Measurements from ENCODE around the gene ACAA2. TPM values are rescaled to one million over a fixed set of nuclear protein-coding genes. Genes with fewer than 3 reads are reported as not detected.

The ACAA2 gene
- polyA plus RNA-seq, 1 of the 3 experiments (the other 2 are of a cell fraction), result 34.9 TPM

DNA sequence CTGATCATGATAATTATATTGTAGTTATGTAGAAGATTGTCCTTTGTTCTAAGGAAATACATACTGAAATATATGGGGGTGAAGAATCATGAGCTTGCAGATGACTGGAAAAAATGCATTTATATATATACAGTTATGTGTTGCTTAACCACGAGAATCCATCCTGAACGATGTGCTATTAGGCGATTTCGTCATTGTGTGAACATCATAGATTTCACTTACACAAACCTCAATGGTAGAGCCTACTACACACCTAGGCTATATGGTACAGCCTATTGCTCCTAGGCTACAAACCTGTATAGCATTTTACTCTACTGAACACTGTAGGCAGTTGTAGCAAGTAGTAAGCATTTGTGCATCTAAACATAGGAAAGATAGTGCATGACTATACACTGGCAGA lies 2.6 kb upstream of the ACAA2 start:
- POLR2A ChIA-PET, result no interaction called here
- no peaks in the 10 kb centered on the region for H3K9me3 ChIP-seq
- 98% methylated on average over 4 of the region's 4 CpGs for WGBS (ENCODE audit: low lambda C conversion rate)

More for the DNA sequence above, 2.6 kb upstream of the ACAA2 start:
- Histone ChIP-seq H4K20me1 (ENCODE audit: insufficient read depth) (no peaks in the 10 kb centered on the region), H3K4me1 (ENCODE audit: control insufficient read depth in 1 of 2, insufficient read depth in 2 of 2, low read depth in 1 of 2, low read length in 1 of 2) (peaks cover 0 to 14% of the 10 kb centered on the region in 2 experiments; a peak in 2 of 4 replicates), H3K4me2 (no peak overlapping the region), H3K9me2 (no peaks in the 10 kb centered on the region), H3K9ac (no peak overlapping the region), H3K79me2 (ENCODE audit: insufficient read depth) (peaks cover 38% of the 10 kb centered on the region), H3K36me3 (replicated peaks in 1 of 2; ENCODE audit: control insufficient read depth in 1 of 2, insufficient read depth in 2 of 2, low read length in 1 of 2) (peaks cover 4 to 7% of the 10 kb centered on the region in 2 experiments), H3K27ac (ENCODE audit: low read depth in 2 of 2, low read length in 1 of 2) (no peak overlapping the region), H3F3A (replicated peaks; ENCODE audit: insufficient read depth) (peaks cover 3% of the 10 kb centered on the region), H3K4me3 (ENCODE audit: low read depth in 2 of 2, low read length in 1 of 2) (no peak overlapping the region), H3K27me3 (ENCODE audit: insufficient read depth) (no peaks in the 10 kb centered on the region), H2AFZ (ENCODE audit: low read depth) (no peak overlapping the region)
- no peak for TF ChIP-seq REST (IDR thresholded peaks at IDR 0.05; ENCODE audit: low read depth, low read length)
- TF ChIP-seq, protein P1, sequence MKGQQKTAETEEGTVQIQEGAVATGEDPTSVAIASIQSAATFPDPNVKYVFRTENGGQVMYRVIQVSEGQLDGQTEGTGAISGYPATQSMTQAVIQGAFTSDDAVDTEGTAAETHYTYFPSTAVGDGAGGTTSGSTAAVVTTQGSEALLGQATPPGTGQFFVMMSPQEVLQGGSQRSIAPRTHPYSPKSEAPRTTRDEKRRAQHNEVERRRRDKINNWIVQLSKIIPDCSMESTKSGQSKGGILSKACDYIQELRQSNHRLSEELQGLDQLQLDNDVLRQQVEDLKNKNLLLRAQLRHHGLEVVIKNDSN (IDR thresholded peaks at IDR 0.05; ENCODE audit: borderline replicate concordance, low read depth), result no peak
- TF ChIP-seq, protein P2, sequence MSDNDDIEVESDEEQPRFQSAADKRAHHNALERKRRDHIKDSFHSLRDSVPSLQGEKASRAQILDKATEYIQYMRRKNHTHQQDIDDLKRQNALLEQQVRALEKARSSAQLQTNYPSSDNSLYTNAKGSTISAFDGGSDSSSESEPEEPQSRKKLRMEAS (IDR thresholded peaks at IDR 0.05; ENCODE audit: low read depth), result no peak
- TF ChIP-seq EP300 (IDR thresholded peaks at IDR 0.05; ENCODE audit: borderline replicate concordance in 1 of 2, low read depth in 1 of 2, low read length in 1 of 2), result no peak
- TF ChIP-seq, protein P3, sequence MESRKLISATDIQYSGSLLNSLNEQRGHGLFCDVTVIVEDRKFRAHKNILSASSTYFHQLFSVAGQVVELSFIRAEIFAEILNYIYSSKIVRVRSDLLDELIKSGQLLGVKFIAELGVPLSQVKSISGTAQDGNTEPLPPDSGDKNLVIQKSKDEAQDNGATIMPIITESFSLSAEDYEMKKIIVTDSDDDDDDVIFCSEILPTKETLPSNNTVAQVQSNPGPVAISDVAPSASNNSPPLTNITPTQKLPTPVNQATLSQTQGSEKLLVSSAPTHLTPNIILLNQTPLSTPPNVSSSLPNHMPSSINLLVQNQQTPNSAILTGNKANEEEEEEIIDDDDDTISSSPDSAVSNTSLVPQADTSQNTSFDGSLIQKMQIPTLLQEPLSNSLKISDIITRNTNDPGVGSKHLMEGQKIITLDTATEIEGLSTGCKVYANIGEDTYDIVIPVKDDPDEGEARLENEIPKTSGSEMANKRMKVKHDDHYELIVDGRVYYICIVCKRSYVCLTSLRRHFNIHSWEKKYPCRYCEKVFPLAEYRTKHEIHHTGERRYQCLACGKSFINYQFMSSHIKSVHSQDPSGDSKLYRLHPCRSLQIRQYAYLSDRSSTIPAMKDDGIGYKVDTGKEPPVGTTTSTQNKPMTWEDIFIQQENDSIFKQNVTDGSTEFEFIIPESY (IDR thresholded peaks at IDR 0.05; ENCODE audit: borderline replicate concordance, low read depth), result no peak
- no peak for TF ChIP-seq GABPA (IDR thresholded peaks at IDR 0.05; ENCODE audit: low read depth)
- no peak for TF ChIP-seq SIN3A (IDR thresholded peaks at IDR 0.05; ENCODE audit: borderline replicate concordance, low read depth, low read length)
- no peak for TF ChIP-seq USF2 (IDR thresholded peaks at IDR 0.05; ENCODE audit: borderline replicate concordance, low read depth, low read length)
- TF ChIP-seq, protein P4, sequence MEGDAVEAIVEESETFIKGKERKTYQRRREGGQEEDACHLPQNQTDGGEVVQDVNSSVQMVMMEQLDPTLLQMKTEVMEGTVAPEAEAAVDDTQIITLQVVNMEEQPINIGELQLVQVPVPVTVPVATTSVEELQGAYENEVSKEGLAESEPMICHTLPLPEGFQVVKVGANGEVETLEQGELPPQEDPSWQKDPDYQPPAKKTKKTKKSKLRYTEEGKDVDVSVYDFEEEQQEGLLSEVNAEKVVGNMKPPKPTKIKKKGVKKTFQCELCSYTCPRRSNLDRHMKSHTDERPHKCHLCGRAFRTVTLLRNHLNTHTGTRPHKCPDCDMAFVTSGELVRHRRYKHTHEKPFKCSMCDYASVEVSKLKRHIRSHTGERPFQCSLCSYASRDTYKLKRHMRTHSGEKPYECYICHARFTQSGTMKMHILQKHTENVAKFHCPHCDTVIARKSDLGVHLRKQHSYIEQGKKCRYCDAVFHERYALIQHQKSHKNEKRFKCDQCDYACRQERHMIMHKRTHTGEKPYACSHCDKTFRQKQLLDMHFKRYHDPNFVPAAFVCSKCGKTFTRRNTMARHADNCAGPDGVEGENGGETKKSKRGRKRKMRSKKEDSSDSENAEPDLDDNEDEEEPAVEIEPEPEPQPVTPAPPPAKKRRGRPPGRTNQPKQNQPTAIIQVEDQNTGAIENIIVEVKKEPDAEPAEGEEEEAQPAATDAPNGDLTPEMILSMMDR (IDR thresholded peaks at IDR 0.05), result no peak
- TF ChIP-seq POLR2AphosphoS5 (IDR thresholded peaks at IDR 0.05; ENCODE audit: low read depth, low read length), result no peak
- no peak for TF ChIP-seq ELF1 (IDR thresholded peaks at IDR 0.05)
- no peak for TF ChIP-seq NFIC (IDR thresholded peaks at IDR 0.05; ENCODE audit: borderline replicate concordance)
- no peak for TF ChIP-seq RFX5 (IDR thresholded peaks at IDR 0.05; ENCODE audit: low read length)
- CTCF ChIA-PET, result no interaction called here
- DNase-seq, result no peak

Data from SK-N-SH (cell line).